Stomach (tissue), 9 donors: Measurements from ENCODE around the gene URB1. TPM values are rescaled to one million over a fixed set of nuclear protein-coding genes. Genes with fewer than 3 reads are reported as not detected.
"Not testable (repeated sequence)": the region's sequence is repeated elsewhere in the genome, so short reads cannot be mapped to it uniquely, and the experiment has no call there.

ENCODE experiments used
- DNase-seq, 2 donors: peaks; one replicate each; pipeline versions ENCODE4 v3.0.0 to v3.0.0-alpha.2; 2013 to 2019
- H3K27ac ChIP-seq, 5 donors: fragments of 200-600 bp in 4 of 5; sonication (generic) in 4 of 5; one replicate each; pipeline ENCODE4 v1.5.1; 2013 to 2019; ENCODE audit warnings: mild to moderate bottlenecking in 1 of 5, moderate library complexity in 1 of 5
- H3K27me3 ChIP-seq, 3 donors: fragments of 200-600 bp; sonication (generic); one replicate each; pipeline ENCODE4 v1.5.1; 2017 to 2019; ENCODE audit warnings: mixed run types in 1 of 3
- H3K36me3 ChIP-seq, 4 donors: fragments of 200-600 bp; sonication (generic); 1 replicate in 3 of 4; 2 replicates in 1 of 4; pipeline ENCODE4 v1.5.1; 2016 to 2019
- H3K4me1 ChIP-seq, 4 donors: fragments of 200-600 bp; sonication (generic); one replicate each; pipeline ENCODE4 v1.5.1; 2016 to 2019
- H3K4me3 ChIP-seq, 4 donors: fragments of 200-600 bp; sonication (generic) in 3 of 4; one replicate each; pipeline ENCODE4 v1.5.1; 2016 to 2019; ENCODE audit warnings: mild to moderate bottlenecking in 1 of 4
- H3K9me3 ChIP-seq, 4 donors: fragments of 200-600 bp; sonication (generic); one replicate each; pipeline ENCODE4 v1.5.1; 2016 to 2019
- CTCF ChIP-seq, 7 experiments: fragments of 450-650 bp in 4 of 7; fragments of 200-600 bp in 3 of 7; sonication (generic) in 3 of 7; IDR thresholded peaks; one replicate each; pipeline ENCODE4 v1.5.1; 2016 to 2019; ENCODE audit warnings: antibody characterized with exemption in 7 of 7, control low read depth in 2 of 7, mild to moderate bottlenecking in 1 of 7
- EP300 ChIP-seq: sonication (generic); formaldehyde crosslinking; IDR thresholded peaks from one replicate; pipeline ENCODE4 v1.6.1; 2017; ENCODE audit warnings: antibody characterized with exemption
- POLR2A ChIP-seq, 4 donors: fragments of 450-650 bp; IDR thresholded peaks; one replicate each; pipeline ENCODE4 v1.6.1; 2016; ENCODE audit warnings: antibody characterized with exemption in 4 of 4, control low read depth in 2 of 4, mild to moderate bottlenecking in 1 of 4, moderate library complexity in 1 of 4
- POLR2AphosphoS5 ChIP-seq, 3 donors: sonication (generic); formaldehyde crosslinking; IDR thresholded peaks; one replicate each; pipeline ENCODE4 v1.6.1; 2016; ENCODE audit warnings: antibody characterized with exemption in 3 of 3
- WGBS, 5 donors: extraction: QIAGEN DNeasy Blood & Tissue Kit in 3 of 5; methylation state at CpG; one replicate each; pipeline versions ENCODE4 v1.1.5 to v1.1.7; 2013 to 2018; 5-methylcytosine and 5-hydroxymethylcytosine counted together
- intact Hi-C: fragments of 100-400 bp; cut with DNase I; formaldehyde crosslinking; loops from one replicate; pipeline ENCODE4 v1.15.1; 2023; ENCODE audit warnings: low total_unique reads
- polyA plus RNA-seq, 3 donors: library from polyadenylated mRNA; stranded (reverse); fragments of 200-250 nt; gene quantifications; one replicate each; pipeline ENCODE4 v1.2.3, GENCODE V29; 2013
- total RNA-seq, 5 donors: library from RNA; depleted of rRNA; stranded (reverse); fragments of >200 nt; gene quantifications; one replicate each; pipeline versions ENCODE4 v1.1.0 to v1.2.3, GENCODE V29; 2014 to 2016
- donor health status: healthy with polysubstance abuse.
- donor health status: Bipolar disorder and iron deficiency.
- donor health status: healthy.

URB1 gene
- total and polyA plus RNA-seq, 8 donors = 1.2 to 16.3 (median 10.2) TPM

DNA sequence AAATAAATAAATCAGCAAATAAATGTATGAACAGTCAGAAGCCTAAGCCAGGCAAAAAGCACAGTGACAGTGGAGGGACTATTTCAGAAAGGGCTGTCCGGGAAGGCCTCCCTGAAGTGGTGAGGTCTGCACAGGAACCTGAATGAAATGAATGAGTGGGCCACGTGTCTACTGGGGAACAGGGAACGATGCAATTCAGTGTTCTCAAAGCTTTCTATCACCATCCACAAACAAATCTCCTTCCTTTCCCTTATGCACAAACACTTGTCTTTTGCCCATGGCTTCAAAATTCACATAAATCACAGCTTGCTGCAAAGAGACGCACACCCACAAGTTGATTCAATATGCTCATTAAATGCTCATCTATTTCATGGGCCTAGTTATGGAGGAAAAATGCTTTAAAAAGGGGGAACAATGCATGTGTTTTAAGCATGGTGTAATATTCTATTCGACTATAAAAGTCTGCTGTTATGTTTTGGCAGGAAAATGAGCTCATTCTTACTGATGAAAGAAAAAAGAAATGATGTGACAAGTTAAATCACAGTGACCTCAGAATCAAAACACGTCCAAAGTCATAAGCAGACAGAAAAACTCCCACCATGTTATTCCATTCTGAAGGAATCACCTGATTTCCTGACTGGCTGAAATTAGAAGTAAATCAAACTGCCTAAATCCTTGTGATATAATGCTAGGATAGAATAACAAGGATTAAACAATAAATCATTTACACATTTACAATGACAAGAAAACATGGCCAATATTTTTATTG is 21.6 kb downstream of the URB1 start:
- Histone ChIP-seq H3K27me3 (no peaks in the 10 kb centered on the region), H3K4me3 (no peak overlapping the region), H3K36me3 (peaks cover 27 to 93% (median 75%) of the 10 kb centered on the region in 4 donors), H3K27ac (peak overlapping the region in 4 of 5 donors; percentile 38 to 70 (median 68)), H3K9me3 (no peaks in the 10 kb centered on the region), H3K4me1 (peaks cover 0 to 19% (median 9%) of the 10 kb centered on the region in 4 donors)
- WGBS, 5 donors = 65 to 86% (median 79%) methylated on average over 6 of the region's 6 CpGs
- DNase-seq = no peak
- no peak for TF ChIP-seq EP300
- peak in 1 of 3 donors; percentile 9 for TF ChIP-seq POLR2AphosphoS5 (IDR thresholded peaks at IDR 0.05)
- intact Hi-C loops = no loop called here

- intact Hi-C loops, DNase-seq, H3K4me3 ChIP-seq, H3K27ac ChIP-seq, H3K9me3 ChIP-seq, H3K27me3 ChIP-seq: not testable (repeated sequence)
- peaks cover 0 to 27% (median 17%) of the 10 kb centered on the region in 4 donors for H3K4me1 ChIP-seq
- WGBS, 5 donors = 76 to 96% (median 87%) methylated on average over 1 of the region's 1 CpG
- peaks cover 38 to 96% (median 79%) of the 10 kb centered on the region in 4 donors for H3K36me3 ChIP-seq
Observed at GRCh38 chr21:32368961-32369360, 23.9 kb downstream of the URB1 start.

GRCh38 chr21:32368386-32368785 is 24.4 kb downstream of the URB1 start:
- TF ChIP-seq CTCF (IDR thresholded peaks at IDR 0.05) = no peak
- TF ChIP-seq POLR2AphosphoS5 (IDR thresholded peaks at IDR 0.05) = no peak
- TF ChIP-seq EP300 = no peak
- TF ChIP-seq POLR2A (IDR thresholded peaks at IDR 0.05) = no peak
- 63 to 71% (median 69%) methylated on average over 9 of the region's 9 CpGs for WGBS, 5 donors
- intact Hi-C loops = no loop called here

GRCh38 chr21:32367158-32367557 is 25.7 kb downstream of the URB1 start:
- WGBS, 5 donors = 88 to 100% (median 93%) methylated on average over 1 of the region's 1 CpG
- peaks cover 0 to 26% (median 17%) of the 10 kb centered on the region in 4 donors for H3K4me1 ChIP-seq
- peaks cover 52 to 94% (median 86%) of the 10 kb centered on the region in 4 donors for H3K36me3 ChIP-seq
- no peaks in the 10 kb centered on the region for H3K27me3 ChIP-seq
- H3K9me3 ChIP-seq = no peaks in the 10 kb centered on the region
- no peak overlapping the region for H3K27ac ChIP-seq
- no peak for TF ChIP-seq POLR2A (IDR thresholded peaks at IDR 0.05)
- no peak for TF ChIP-seq EP300
- no peak for TF ChIP-seq POLR2AphosphoS5 (IDR thresholded peaks at IDR 0.05)
- no peak for TF ChIP-seq CTCF (IDR thresholded peaks at IDR 0.05)
- no peak for DNase-seq
- no peak overlapping the region for H3K4me3 ChIP-seq
- intact Hi-C loops = no loop called here

More at GRCh38 chr21:32368386-32368785, 24.4 kb downstream of the URB1 start:
- no peaks in the 10 kb centered on the region for H3K9me3 ChIP-seq
- H3K27me3 ChIP-seq = no peaks in the 10 kb centered on the region
- peak in 1 of 2 donors; percentile 21 for DNase-seq
- H3K36me3 ChIP-seq = peaks cover 39 to 94% (median 80%) of the 10 kb centered on the region in 4 donors
- H3K4me1 ChIP-seq = peaks cover 0 to 27% (median 19%) of the 10 kb centered on the region in 4 donors
- no peak overlapping the region for H3K4me3 ChIP-seq
- no peak overlapping the region for H3K27ac ChIP-seq

DNA sequence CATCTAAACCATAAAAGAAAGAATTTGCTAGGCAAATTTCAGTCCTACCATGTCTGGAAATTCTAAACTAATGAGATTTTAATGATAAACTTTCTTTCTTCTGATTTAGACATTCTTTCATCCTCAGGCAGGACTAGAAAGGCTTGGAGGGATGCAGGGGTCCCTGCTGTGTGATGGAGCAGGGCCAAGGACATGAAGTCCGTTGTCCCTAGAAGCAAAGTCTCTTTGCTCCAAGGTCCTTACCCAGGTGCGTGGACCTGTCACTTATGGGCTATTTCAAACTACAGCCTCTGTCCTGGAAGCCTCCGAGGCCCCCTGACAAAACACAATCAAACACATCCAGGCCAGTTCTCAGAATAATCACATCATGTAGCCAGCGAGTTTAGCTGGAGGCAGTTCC is 26.6 kb downstream of the URB1 start:
- H3K27me3 ChIP-seq = no peaks in the 10 kb centered on the region
- no peak overlapping the region for H3K4me3 ChIP-seq
- TF ChIP-seq POLR2A (IDR thresholded peaks at IDR 0.05) (no peak), EP300 (no peak), CTCF (IDR thresholded peaks at IDR 0.05) (no peak), POLR2AphosphoS5 (IDR thresholded peaks at IDR 0.05) (no peak)
- intact Hi-C loops = no loop called here
- no peaks in the 10 kb centered on the region for H3K9me3 ChIP-seq
- H3K4me1 ChIP-seq = peaks cover 0 to 24% (median 11%) of the 10 kb centered on the region in 4 donors
- H3K36me3 ChIP-seq = peaks cover 61 to 96% (median 87%) of the 10 kb centered on the region in 4 donors
- no peak for DNase-seq
- no peak overlapping the region for H3K27ac ChIP-seq
- 93 to 98% (median 93%) methylated on average over 4 of the region's 4 CpGs for WGBS, 5 donors
